HepG2 (cell line): ENCODE results near the gene CASZ1. TPM values are rescaled to one million over a fixed set of nuclear protein-coding genes. Genes with fewer than 3 reads are reported as not detected.
A peak's percentile ranks its signal among the peaks of the same experiment; 100 is the strongest.

Experiments
- CHCHD3 ChIP-seq: sonication (generic); formaldehyde crosslinking; IDR thresholded peaks from 2 replicates; pipeline ENCODE4 v1.8.0; 2022; ENCODE audit warnings: mild to moderate bottlenecking, missing genetic modification reagents, moderate library complexity
- E2F1 ChIP-seq: sonication (generic); formaldehyde crosslinking; IDR thresholded peaks from 2 replicates; pipeline ENCODE4 v1.5.0; 2020; ENCODE audit warnings: missing genetic modification reagents
- EP300 ChIP-seq, 3 experiments: sonication (generic) in 1 of 3; formaldehyde crosslinking in 1 of 3; IDR thresholded peaks; 2 replicates each; pipeline versions ENCODE4 v1.5.1 to v1.6.1; 2011 to 2020; ENCODE audit warnings: low read depth in 2 of 3, low read length in 2 of 3, borderline replicate concordance in 1 of 3, improper control_type of control experiment in 1 of 3, mild to moderate bottlenecking in 1 of 3, missing genetic modification reagents in 1 of 3, moderate library complexity in 1 of 3
- ETV6 ChIP-seq: sonication (generic); formaldehyde crosslinking; conservative IDR thresholded peaks from 2 replicates; pipeline ENCODE4 v1.4.0; 2020; ENCODE audit warnings: missing genetic modification reagents
- FOSL2 ChIP-seq: sonication (generic); formaldehyde crosslinking; IDR thresholded peaks from 2 replicates; pipeline ENCODE4 v1.4.0; 2020; ENCODE audit warnings: missing genetic modification reagents
- FOXA3 ChIP-seq: IDR thresholded peaks from 2 replicates; pipeline ENCODE4 v1.6.1; 2016; ENCODE audit warnings: missing genetic modification reagents, missing compliant biosample characterization
- GABPB1 ChIP-seq: IDR thresholded peaks from 2 replicates; pipeline ENCODE4 v1.6.1; 2016; ENCODE audit warnings: mild to moderate bottlenecking, missing genetic modification reagents, moderate library complexity, missing compliant biosample characterization
- HDAC2 ChIP-seq: sonication (generic); formaldehyde crosslinking; IDR thresholded peaks from 2 replicates; pipeline ENCODE4 v1.4.0; 2020; ENCODE audit warnings: missing genetic modification reagents
- KDM6A ChIP-seq: IDR thresholded peaks from 2 replicates; pipeline ENCODE4 v1.6.1; 2016; ENCODE audit warnings: low read depth
- MEIS2 ChIP-seq: sonication (generic); formaldehyde crosslinking; IDR thresholded peaks from 2 replicates; pipeline ENCODE4 v1.9.0; 2021; ENCODE audit warnings: mild to moderate bottlenecking, missing genetic modification reagents
- MTA1 ChIP-seq: sonication (generic); formaldehyde crosslinking; IDR thresholded peaks from 2 replicates; pipeline ENCODE4 v1.4.0; 2020; ENCODE audit warnings: missing genetic modification reagents, mild to moderate bottlenecking, borderline replicate concordance
- NCOA2 ChIP-seq: sonication (generic); formaldehyde crosslinking; IDR thresholded peaks from 2 replicates; pipeline ENCODE4 v1.8.0; 2022; ENCODE audit warnings: inconsistent platforms
- NFIB ChIP-seq: sonication (generic); formaldehyde crosslinking; IDR thresholded peaks from 2 replicates; pipeline ENCODE4 v1.9.0; 2021; ENCODE audit warnings: missing genetic modification reagents, mild to moderate bottlenecking, borderline replicate concordance
- NONO ChIP-seq, 2 experiments: fragments of 450-650 bp in 1 of 2; sonication (generic) in 1 of 2; formaldehyde crosslinking in 1 of 2; IDR thresholded peaks in 1 of 2; conservative IDR thresholded peaks in 1 of 2; 2 replicates each; pipeline versions ENCODE4 v1.6.1 to v1.8.0; 2017 to 2022; ENCODE audit warnings: mild to moderate bottlenecking in 1 of 2, missing genetic modification reagents in 1 of 2, moderate library complexity in 1 of 2
- RBM22 ChIP-seq: fragments of 200-400 bp; formaldehyde crosslinking; optimal IDR thresholded peaks from 2 replicates; pipeline ENCODE3; 2017; ENCODE audit warnings: mild to moderate bottlenecking, low read length, moderate library complexity
- RXRB ChIP-seq: IDR thresholded peaks from 2 replicates; pipeline ENCODE4 v1.6.1; 2016; ENCODE audit warnings: borderline replicate concordance, missing genetic modification reagents, missing compliant biosample characterization
- SMAD3 ChIP-seq: sonication (generic); formaldehyde crosslinking; IDR thresholded peaks from 2 replicates; pipeline ENCODE4 v1.4.0; 2020; ENCODE audit warnings: missing genetic modification reagents
- SPEN ChIP-seq: sonication (generic); formaldehyde crosslinking; IDR thresholded peaks from 2 replicates; pipeline ENCODE4 v1.5.1; 2020; ENCODE audit warnings: low read depth, mild to moderate bottlenecking, missing genetic modification reagents
- TBX2 ChIP-seq: sonication (generic); formaldehyde crosslinking; IDR thresholded peaks from 2 replicates; pipeline ENCODE4 v1.5.0; 2020; ENCODE audit warnings: missing genetic modification reagents, mild to moderate bottlenecking, borderline replicate concordance
- TFDP2 ChIP-seq: sonication (generic); formaldehyde crosslinking; IDR thresholded peaks from 2 replicates; pipeline ENCODE4 v1.4.0; 2020; ENCODE audit warnings: missing genetic modification reagents
- ZBTB20 ChIP-seq: sonication (generic); formaldehyde crosslinking; IDR thresholded peaks from 2 replicates; pipeline ENCODE4 v1.8.1; 2023; ENCODE audit warnings: missing genetic modification reagents, low read depth, mild to moderate bottlenecking, borderline replicate concordance
- ZNF263 ChIP-seq: sonication (generic); formaldehyde crosslinking; IDR thresholded peaks from 2 replicates; pipeline ENCODE4 v1.4.0; 2020; ENCODE audit warnings: missing genetic modification reagents
- ZNF292 ChIP-seq: sonication (generic); formaldehyde crosslinking; IDR thresholded peaks from 2 replicates; pipeline ENCODE4 v1.8.1; 2022; ENCODE audit warnings: mild to moderate bottlenecking, low read depth, missing genetic modification reagents, borderline replicate concordance
- ZNF441 ChIP-seq: sonication (generic); formaldehyde crosslinking; IDR thresholded peaks from 2 replicates; pipeline ENCODE4 v1.7.0; 2021; ENCODE audit warnings: missing genetic modification reagents, borderline replicate concordance
- ZNF496 ChIP-seq: sonication (generic); formaldehyde crosslinking; IDR thresholded peaks from 2 replicates; pipeline ENCODE4 v1.8.1; 2023; ENCODE audit warnings: mild to moderate bottlenecking, moderate library complexity, missing genetic modification reagents; ENCODE audit not compliant: insufficient replicate concordance
- ZNF580 ChIP-seq: IDR thresholded peaks from 2 replicates; pipeline ENCODE4 v1.6.1; 2016; ENCODE audit warnings: low read depth, borderline replicate concordance
- ZNF709 ChIP-seq: sonication (generic); formaldehyde crosslinking; IDR thresholded peaks from 2 replicates; pipeline ENCODE4 v1.5.0; 2020; ENCODE audit warnings: mild to moderate bottlenecking, missing genetic modification reagents
- polyA plus RNA-seq, 8 experiments: library from polyadenylated mRNA; depleted of rRNA in 3 of 8; stranded (reverse) in 7 of 8; unstranded in 1 of 8; fragments of >200 nt; fragmentation: Illumina TruSeq in 4 of 8; extraction: Trizol in 4 of 8; gene quantifications; 2 replicates each; pipeline versions ENCODE4 v1.2.1 to v1.2.3, GENCODE V29; 2011 to 2016; ENCODE audit warnings: low read depth in 4 of 8, missing spikeins in 1 of 8, mixed read lengths in 1 of 8; ENCODE audit not compliant: insufficient read depth in 1 of 8
- total RNA-seq, 5 experiments: library from RNA; depleted of rRNA; stranded (reverse); fragments of >200 nt; fragmentation: Illumina TruSeq; extraction: Trizol; gene quantifications; 2 replicates each; pipeline ENCODE4 v1.2.3, GENCODE V29; 2016; ENCODE audit warnings: low read depth in 1 of 5

CASZ1 gene
- total and polyA plus RNA-seq, 2 of the 13 experiments (the other 11 are each of a cell fraction or from before 2014, with no cell fraction given), result 1.9 to 3.7 TPM

GRCh38 chr1:10599194-10599861, 197.1 kb downstream of the CASZ1 start (continued):
- peak; percentile 21; the same call in 1 of the 2 replicates for TF ChIP-seq SMAD3 (CRISPR knock-in tag)
- TF ChIP-seq NONO (IDR thresholded peaks at IDR 0.05), result no peak
- TF ChIP-seq NONO (CRISPR knock-in tag; conservative IDR thresholded peaks at IDR 0.05), result peak; percentile 58
- 0 out of 2 replicates have a peak, but pooled peaks have one; percentile 53 for TF ChIP-seq E2F1 (CRISPR knock-in tag)
- TF ChIP-seq HDAC2 (CRISPR knock-in tag), result peak; percentile 77
- TF ChIP-seq RXRB, result peak; percentile 68
- TF ChIP-seq ZNF709 (CRISPR knock-in tag), result 0 out of 2 replicates have a peak, but pooled peaks have one; percentile 31
- peak; percentile 86 for TF ChIP-seq KDM6A (CRISPR knock-in tag)
- no peak for TF ChIP-seq ETV6 (CRISPR knock-in tag)
- TF ChIP-seq NCOA2 (CRISPR knock-in tag), result peak; percentile 52
- TF ChIP-seq RBM22, result no peak
- peak in 1 of 2 experiments; percentile 62; a peak in 2 of 4 replicates for TF ChIP-seq EP300 (IDR thresholded peaks at IDR 0.05; ENCODE audit: low read depth in 2 of 2, low read length in 2 of 2)
- no peak for TF ChIP-seq EP300 (CRISPR knock-in tag; IDR thresholded peaks at IDR 0.05; ENCODE audit: borderline replicate concordance)
- peak; percentile 73 for TF ChIP-seq SPEN (CRISPR knock-in tag)
- peak; percentile 56; the same call in 1 of the 2 replicates for TF ChIP-seq MEIS2 (CRISPR knock-in tag)
- peak; percentile 61; the same call in 1 of the 2 replicates for TF ChIP-seq ZNF441 (CRISPR knock-in tag)
- TF ChIP-seq ZNF496, result no peak
- peak; percentile 42; the same call in 1 of the 2 replicates for TF ChIP-seq ZNF292
- peak; percentile 46; the same call in 1 of the 2 replicates for TF ChIP-seq ZNF580
- TF ChIP-seq CHCHD3 (CRISPR knock-in tag), result no peak
- TF ChIP-seq FOSL2 (CRISPR knock-in tag), result peak; percentile 83
- TF ChIP-seq NFIB (CRISPR knock-in tag), result no peak
- TF ChIP-seq ZBTB20, result peak; percentile 82; the same call in 1 of the 2 replicates
- no peak for TF ChIP-seq ZNF263 (CRISPR knock-in tag)
- TF ChIP-seq MTA1 (CRISPR knock-in tag), result peak; percentile 76; the same call in 1 of the 2 replicates
- peak; percentile 41; the same call in 1 of the 2 replicates for TF ChIP-seq GABPB1 (CRISPR knock-in tag)
- peak; percentile 82 for TF ChIP-seq FOXA3 (CRISPR knock-in tag)
- TF ChIP-seq TFDP2 (CRISPR knock-in tag), result peak; percentile 79
- peak; percentile 44 for TF ChIP-seq TBX2
